ENCODE data around the gene ANGPTL2. TPM values are rescaled to one million over a fixed set of nuclear protein-coding genes. Genes with fewer than 3 reads are reported as not detected.

ANGPTL2 gene
- total RNA-seq, 1 experiment from 2014 or later: 0.08 TPM

DNA sequence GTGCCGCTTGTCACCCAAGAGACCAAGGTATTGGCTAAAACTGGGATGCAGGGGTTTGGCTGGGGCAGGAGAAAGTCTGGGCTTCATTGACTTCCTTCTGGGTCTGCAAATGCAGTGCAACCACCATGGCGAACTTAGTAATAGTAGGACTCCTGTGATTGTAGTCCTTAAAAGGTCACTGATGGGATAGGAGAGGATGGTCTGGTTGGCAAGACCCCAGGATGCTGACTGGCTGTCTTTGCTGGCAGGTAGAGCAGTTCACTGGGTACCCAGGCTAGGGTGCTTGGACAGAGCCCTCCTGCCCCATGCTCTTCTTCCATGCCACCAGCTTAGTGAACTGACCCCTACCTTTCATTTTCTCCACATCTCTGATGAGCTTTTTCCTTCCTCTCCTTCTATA, 37.2 kb downstream of the ANGPTL2 start:
- intact Hi-C loops (cut with micrococcal nuclease; ENCODE audit: unreplicated experiment) (no loop called here), in situ Hi-C loops (cut with HindIII; ENCODE audit: low pct_unique_long_range_greater_than_20kb, low sequenced_read_pairs) (no loop called here)
- no peak for DNase-seq (ENCODE audit: low read depth, low spot score)
- Histone ChIP-seq H3K36me3 (ENCODE audit: control insufficient read depth, insufficient read depth, low read length) (no peaks in the 10 kb centered on the region), H3K9me3 (ENCODE audit: control insufficient read depth, insufficient read depth, low read depth, low read length) (no peaks in the 10 kb centered on the region), H3K27me3 (ENCODE audit: control insufficient read depth, insufficient read depth, low read length) (no peaks in the 10 kb centered on the region), H3K4me3 (ENCODE audit: low read depth in 2 of 2, low read length in 2 of 2) (no peak overlapping the region), H3K4me1 (ENCODE audit: control insufficient read depth, insufficient read depth, low read length) (no peaks in the 10 kb centered on the region), H3K27ac (ENCODE audit: low read length) (no peak overlapping the region)
- ChIA-PET POLR2A (no interaction called here), CTCF (no interaction called here)
- TF ChIP-seq POLR2AphosphoS5 (IDR thresholded peaks at IDR 0.05; ENCODE audit: low read depth, low read length) (no peak), SIN3A (IDR thresholded peaks at IDR 0.05; ENCODE audit: borderline replicate concordance, insufficient read depth, low read depth, low read length) (no peak), REST (IDR thresholded peaks at IDR 0.05; ENCODE audit: insufficient read depth in 1 of 2, low read depth in 2 of 2, low read length in 1 of 2) (no peak), TCF7L2 (IDR thresholded peaks at IDR 0.05; ENCODE audit: low read depth, low read length) (no peak)
- TF ChIP-seq, protein P1, sequence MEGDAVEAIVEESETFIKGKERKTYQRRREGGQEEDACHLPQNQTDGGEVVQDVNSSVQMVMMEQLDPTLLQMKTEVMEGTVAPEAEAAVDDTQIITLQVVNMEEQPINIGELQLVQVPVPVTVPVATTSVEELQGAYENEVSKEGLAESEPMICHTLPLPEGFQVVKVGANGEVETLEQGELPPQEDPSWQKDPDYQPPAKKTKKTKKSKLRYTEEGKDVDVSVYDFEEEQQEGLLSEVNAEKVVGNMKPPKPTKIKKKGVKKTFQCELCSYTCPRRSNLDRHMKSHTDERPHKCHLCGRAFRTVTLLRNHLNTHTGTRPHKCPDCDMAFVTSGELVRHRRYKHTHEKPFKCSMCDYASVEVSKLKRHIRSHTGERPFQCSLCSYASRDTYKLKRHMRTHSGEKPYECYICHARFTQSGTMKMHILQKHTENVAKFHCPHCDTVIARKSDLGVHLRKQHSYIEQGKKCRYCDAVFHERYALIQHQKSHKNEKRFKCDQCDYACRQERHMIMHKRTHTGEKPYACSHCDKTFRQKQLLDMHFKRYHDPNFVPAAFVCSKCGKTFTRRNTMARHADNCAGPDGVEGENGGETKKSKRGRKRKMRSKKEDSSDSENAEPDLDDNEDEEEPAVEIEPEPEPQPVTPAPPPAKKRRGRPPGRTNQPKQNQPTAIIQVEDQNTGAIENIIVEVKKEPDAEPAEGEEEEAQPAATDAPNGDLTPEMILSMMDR (IDR thresholded peaks at IDR 0.05): no peak
- no TSS peak for BruUV-seq (replicated peaks)
- no peak for ATAC-seq

DNA sequence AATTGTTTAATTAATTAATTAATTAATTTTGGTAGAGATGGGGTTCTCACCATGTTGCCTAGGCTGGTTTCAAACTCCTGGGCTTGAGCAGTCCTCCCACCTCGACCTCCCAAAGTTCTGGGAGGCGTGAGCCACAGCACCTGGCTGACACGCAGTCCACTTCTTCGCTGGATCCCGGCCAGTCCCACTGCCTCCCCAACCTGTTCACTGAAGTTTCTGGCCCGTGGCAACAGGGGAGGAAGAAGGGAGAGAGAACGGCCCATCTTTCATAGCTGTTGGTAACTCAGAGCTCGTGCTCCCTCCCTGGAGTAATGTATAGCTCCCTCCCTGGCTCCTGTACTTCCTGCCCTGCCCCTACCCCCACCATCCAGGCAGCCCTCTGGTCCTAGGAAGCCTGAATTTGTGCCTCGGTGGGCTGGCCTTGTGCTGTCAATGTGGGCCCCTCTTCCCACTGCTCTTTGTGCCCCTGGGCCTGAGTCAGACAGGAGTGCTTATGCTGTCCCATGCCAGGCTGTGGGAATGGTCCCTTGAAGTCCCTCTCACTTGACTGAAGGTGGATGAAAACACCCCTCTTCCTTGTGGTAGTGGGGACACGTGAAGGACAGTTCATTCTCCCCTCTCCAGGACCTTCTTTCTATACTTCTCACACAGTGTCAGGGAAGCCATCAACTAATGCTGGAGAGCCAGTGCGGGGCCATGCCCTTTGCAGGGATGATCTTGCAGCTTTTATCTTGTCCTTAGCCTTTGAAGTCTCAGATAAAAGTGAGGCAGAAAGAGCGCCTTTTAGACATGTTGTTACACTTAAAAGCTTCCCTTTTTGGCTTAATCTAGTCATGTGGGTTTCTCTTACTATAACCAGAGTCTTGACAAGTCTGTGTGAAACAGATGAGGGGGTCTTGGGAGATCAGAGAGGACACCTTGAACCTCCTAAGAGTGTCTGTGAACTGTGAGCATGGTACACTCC, 38.1 kb downstream of the ANGPTL2 start:
- POLR2A ChIA-PET: interaction anchor here (0.6 kb wide), 1 partner anchor 113 kb away, joined by 3 read pairs; no protein-coding TSS in a partner anchor
- CTCF ChIA-PET: no interaction called here
- H3K9me3 ChIP-seq (ENCODE audit: control insufficient read depth, insufficient read depth, low read depth, low read length): no peaks in the 10 kb centered on the region
- H3K4me1 ChIP-seq (ENCODE audit: control insufficient read depth, insufficient read depth, low read length): no peaks in the 10 kb centered on the region
- in situ Hi-C loops (cut with HindIII; ENCODE audit: low pct_unique_long_range_greater_than_20kb, low sequenced_read_pairs): no loop called here
- TF ChIP-seq, protein P1 (IDR thresholded peaks at IDR 0.05): no peak
- TF ChIP-seq REST (IDR thresholded peaks at IDR 0.05; ENCODE audit: insufficient read depth in 1 of 2, low read depth in 2 of 2, low read length in 1 of 2): no peak
- intact Hi-C loops (cut with micrococcal nuclease; ENCODE audit: unreplicated experiment): no loop called here
- BruUV-seq (replicated peaks): no TSS peak
- no peak overlapping the region for H3K27ac ChIP-seq (ENCODE audit: low read length)
- DNase-seq (ENCODE audit: low read depth, low spot score): no peak
- ATAC-seq: no peak
- no peaks in the 10 kb centered on the region for H3K27me3 ChIP-seq (ENCODE audit: control insufficient read depth, insufficient read depth, low read length)
- H3K36me3 ChIP-seq (ENCODE audit: control insufficient read depth, insufficient read depth, low read length): no peaks in the 10 kb centered on the region
- no peak overlapping the region for H3K4me3 ChIP-seq (ENCODE audit: low read depth in 2 of 2, low read length in 2 of 2)

Measured in Panc1 (cell line).